GM19240 (cell line): ENCODE results near the gene KIFC1.

Source experiments
- DNase-seq: peaks from one replicate; pipeline ENCODE4 v3.0.0; 2011; ENCODE audit warnings: low spot score; ENCODE audit not compliant: insufficient read length

KIFC1 gene

GRCh38 chr6:33443025-33443424, 51.4 kb downstream of the KIFC1 start:
- DNase-seq: no peak

GRCh38 chr6:33443619-33444504, 52.2 kb downstream of the KIFC1 start:
- DNase-seq: no peak

GRCh38 chr6:33445119-33445603, 53.5 kb downstream of the KIFC1 start:
- DNase-seq: no peak

GRCh38 chr6:33446356-33446755, 54.7 kb downstream of the KIFC1 start:
- DNase-seq: no peak

GRCh38 chr6:33450434-33450833, 58.8 kb downstream of the KIFC1 start:
- no peak for DNase-seq

- no peak for DNase-seq
Measured at GRCh38 chr6:33451606-33452005, 60.0 kb downstream of the KIFC1 start.

- DNase-seq: no peak
Measured at GRCh38 chr6:33452496-33452895, 60.9 kb downstream of the KIFC1 start.

- DNase-seq: no peak
Measured at GRCh38 chr6:33453393-33454008, 61.9 kb downstream of the KIFC1 start.

- peak; percentile 99 for DNase-seq
Measured at GRCh38 chr6:33454009-33454946, 62.7 kb downstream of the KIFC1 start, which contains the start of gene ZBTB9. TSS of gene ZBTB9 (plus strand) at chr6:33454576. CDS start at chr6:33455101, 525 bp downstream.

- no peak for DNase-seq
Measured at GRCh38 chr6:33455051-33455450, 63.4 kb downstream of the KIFC1 start.

GRCh38 chr6:33456156-33456555, 64.5 kb downstream of the KIFC1 start:
- no peak for DNase-seq

- DNase-seq: no peak
Measured at GRCh38 chr6:33458676-33459075, 67.1 kb downstream of the KIFC1 start.

- DNase-seq: no peak
Measured at GRCh38 chr6:33459226-33459625, 67.6 kb downstream of the KIFC1 start.
